ENCODE results near the gene TAF6. TPM values are rescaled to one million over a fixed set of nuclear protein-coding genes. Genes with fewer than 3 reads are reported as not detected.

TAF6 gene
- total and polyA plus RNA-seq, 9 of the 15 experiments (the other 6 are each of a cell fraction or from before 2014, with no cell fraction given): 0.78 to 78.7 (median 21.3) TPM

- TF ChIP-seq CTCFL (IDR thresholded peaks at IDR 0.05; ENCODE audit: borderline replicate concordance, insufficient read depth, low read depth, low read length, poor library complexity, severe bottlenecking) (no peak), RFX5 (IDR thresholded peaks at IDR 0.05; ENCODE audit: low read depth, low read length) (0 out of 2 replicates have a peak, but pooled peaks have one; percentile 29), KDM2B (CRISPR knock-in tag; IDR thresholded peaks at IDR 0.05) (0 out of 2 replicates have a peak, but pooled peaks have one; percentile 42), ZNF57 (CRISPR knock-in tag; IDR thresholded peaks at IDR 0.05) (no peak), MEF2D (tag; conservative IDR thresholded peaks at IDR 0.05; ENCODE audit: low read depth) (no peak), PHB (CRISPR knock-in tag; IDR thresholded peaks at IDR 0.05) (0 out of 2 replicates have a peak, but pooled peaks have one; percentile 49), HOMEZ (CRISPR knock-in tag; IDR thresholded peaks at IDR 0.05) (no peak), ZNF280B (CRISPR knock-in tag; IDR thresholded peaks at IDR 0.05) (no peak), PTTG1 (tag; IDR thresholded peaks at IDR 0.05; ENCODE audit: low read depth) (no peak), ZNF184 (CRISPR knock-in tag; IDR thresholded peaks at IDR 0.05) (no peak), CBX2 (IDR thresholded peaks at IDR 0.05; ENCODE audit: insufficient read depth, low read length, poor library complexity, severe bottlenecking) (no peak), IRF1 (CRISPR knock-in tag; IDR thresholded peaks at IDR 0.05; ENCODE audit: borderline replicate concordance) (no peak), LARP7 (IDR thresholded peaks at IDR 0.05) (0 out of 2 replicates have a peak, but pooled peaks have one; percentile 12), SREBF2 (CRISPR knock-in tag; IDR thresholded peaks at IDR 0.05) (peak; percentile 84; the same call in 1 of the 2 replicates), THAP12 (CRISPR knock-in tag; IDR thresholded peaks at IDR 0.05) (peak; percentile 35; the same call in 1 of the 2 replicates), ILF3 (IDR thresholded peaks at IDR 0.05; ENCODE audit: borderline replicate concordance) (no peak), DDX20 (tag; IDR thresholded peaks at IDR 0.05; ENCODE audit: low read depth) (no peak), HNRNPH1 (optimal IDR thresholded peaks at IDR 0.05; ENCODE audit: low read depth, low read length) (no peak)
These were observed 17.9 kb downstream of the TAF6 start, which contains the start of the genes AP4M1 and MCM7 (continued) for GRCh38 chr7:100101016-100101862.

Measured in K562 (cell line).